GM12872 (cell line): Measurements from ENCODE around the gene RAB3B.
A peak's percentile ranks its signal among the peaks of the same experiment; 100 is the strongest.

Experiments used
- TF ChIP-seq, protein P1 (sequence below): IDR thresholded peaks from 3 replicates; pipeline ENCODE4 v1.5.1; 2011; ENCODE audit warnings: low read depth, mild to moderate bottlenecking, low read length, moderate library complexity; ENCODE audit not compliant: insufficient read depth

The RAB3B gene

DNA sequence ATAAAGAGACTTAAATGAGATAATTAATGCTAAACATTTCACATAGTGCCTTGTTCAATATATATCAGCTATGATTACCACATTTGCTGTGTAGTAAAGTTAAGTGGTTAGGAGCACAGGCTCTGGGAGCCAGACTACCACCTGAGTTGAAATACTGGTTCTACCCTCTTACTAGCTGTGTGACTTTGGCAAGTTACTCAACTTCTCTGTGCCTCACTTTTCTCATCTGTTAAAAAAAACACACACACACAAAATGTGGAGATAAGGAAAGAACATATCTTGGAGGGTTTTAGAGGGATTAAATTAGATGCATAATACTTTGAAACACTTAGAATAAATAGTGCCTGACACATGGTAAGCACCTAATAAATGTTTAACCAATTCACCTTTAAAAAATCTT is 60.2 kb downstream of the RAB3B start:
- TF ChIP-seq, protein P1, sequence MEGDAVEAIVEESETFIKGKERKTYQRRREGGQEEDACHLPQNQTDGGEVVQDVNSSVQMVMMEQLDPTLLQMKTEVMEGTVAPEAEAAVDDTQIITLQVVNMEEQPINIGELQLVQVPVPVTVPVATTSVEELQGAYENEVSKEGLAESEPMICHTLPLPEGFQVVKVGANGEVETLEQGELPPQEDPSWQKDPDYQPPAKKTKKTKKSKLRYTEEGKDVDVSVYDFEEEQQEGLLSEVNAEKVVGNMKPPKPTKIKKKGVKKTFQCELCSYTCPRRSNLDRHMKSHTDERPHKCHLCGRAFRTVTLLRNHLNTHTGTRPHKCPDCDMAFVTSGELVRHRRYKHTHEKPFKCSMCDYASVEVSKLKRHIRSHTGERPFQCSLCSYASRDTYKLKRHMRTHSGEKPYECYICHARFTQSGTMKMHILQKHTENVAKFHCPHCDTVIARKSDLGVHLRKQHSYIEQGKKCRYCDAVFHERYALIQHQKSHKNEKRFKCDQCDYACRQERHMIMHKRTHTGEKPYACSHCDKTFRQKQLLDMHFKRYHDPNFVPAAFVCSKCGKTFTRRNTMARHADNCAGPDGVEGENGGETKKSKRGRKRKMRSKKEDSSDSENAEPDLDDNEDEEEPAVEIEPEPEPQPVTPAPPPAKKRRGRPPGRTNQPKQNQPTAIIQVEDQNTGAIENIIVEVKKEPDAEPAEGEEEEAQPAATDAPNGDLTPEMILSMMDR, result no peak

DNA sequence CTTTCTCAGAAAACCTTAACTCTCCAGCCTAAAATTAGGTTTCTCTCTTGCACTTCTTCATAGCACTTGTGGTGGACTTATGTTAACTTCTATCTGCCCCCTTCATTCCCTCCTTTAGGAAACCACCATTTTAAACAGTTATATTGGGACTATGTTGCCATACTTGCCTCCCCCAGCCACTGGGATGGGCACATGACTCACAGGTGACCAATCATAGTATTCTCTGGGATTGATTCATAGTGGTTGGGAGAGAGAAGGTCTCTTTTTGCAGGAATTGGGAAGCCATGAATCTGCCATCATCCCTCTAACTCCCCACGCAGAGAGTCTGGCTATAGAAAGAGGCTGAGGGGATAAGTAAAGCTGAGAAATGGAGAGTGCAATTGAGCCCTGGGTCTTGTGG is 61.6 kb downstream of the RAB3B start:
- TF ChIP-seq, protein P1, result no peak

DNA sequence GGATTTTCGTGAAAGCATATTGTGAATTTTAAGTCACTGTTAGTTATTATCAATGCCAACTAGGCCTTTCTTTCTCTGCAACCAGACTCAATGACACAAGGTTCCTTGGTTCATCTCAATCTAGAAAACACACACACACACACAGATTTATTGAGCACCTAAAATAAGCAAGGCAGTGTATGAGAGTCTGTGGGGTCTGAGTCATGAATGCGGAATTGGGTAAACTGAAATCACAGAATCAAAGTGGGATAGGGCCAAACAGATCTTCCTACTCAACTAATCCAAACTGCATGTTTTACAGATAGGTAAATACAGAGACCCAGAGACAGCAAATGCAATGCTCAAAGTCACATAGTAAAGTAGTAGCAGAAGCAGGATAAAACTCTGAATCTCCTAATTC is 63.5 kb downstream of the RAB3B start:
- TF ChIP-seq, protein P1, result no peak

DNA sequence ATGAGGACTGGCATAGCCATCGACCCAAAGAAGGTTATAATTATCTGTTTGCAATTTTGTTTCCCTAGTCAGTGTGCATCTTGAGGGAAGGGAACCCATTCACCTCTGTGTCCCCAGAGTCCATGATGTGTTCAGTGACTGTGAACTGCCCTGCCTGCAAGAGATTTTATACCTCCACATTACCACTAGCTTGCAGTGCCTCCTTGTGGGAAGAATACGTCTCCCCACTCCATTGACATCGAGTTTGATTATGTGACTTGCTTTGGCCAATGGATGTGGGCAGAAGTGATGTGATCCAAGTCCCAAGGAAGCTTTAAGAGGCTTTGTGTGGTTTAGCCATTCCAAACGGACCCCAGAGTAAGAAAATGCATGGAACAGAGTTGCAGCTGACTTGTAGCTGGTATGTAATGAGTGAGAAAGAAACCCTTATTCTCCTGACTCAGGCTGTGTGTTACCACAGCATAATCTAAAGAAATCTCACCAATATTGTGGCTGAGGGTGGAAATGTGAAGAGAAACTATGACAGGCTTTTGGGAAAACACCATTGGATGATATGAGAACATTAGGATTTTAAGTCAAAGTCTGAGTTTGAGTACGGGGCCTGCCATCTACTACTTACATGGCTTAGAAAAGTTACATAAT is 64.2 kb downstream of the RAB3B start:
- TF ChIP-seq, protein P1, result peak; percentile 35; the same call in 2 of the 3 replicates

DNA sequence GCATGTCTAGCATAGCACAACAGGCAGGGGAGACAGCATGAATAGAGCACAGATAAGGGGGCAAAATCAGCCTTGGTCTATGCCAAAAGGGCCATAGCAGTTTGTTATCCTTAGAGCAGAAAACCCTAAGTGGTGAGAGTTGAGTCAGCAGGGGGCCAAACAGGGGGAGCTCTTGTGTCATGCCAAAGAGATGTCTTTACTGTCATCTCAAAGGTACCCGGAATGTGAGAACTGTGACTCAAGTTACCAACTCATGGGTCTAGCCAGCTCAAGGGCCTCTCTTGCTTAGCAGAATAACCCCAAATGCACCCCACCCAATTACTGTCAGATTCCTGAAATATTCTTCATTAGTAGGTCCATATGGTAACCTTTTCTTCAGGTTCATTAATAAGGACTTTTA is 66.0 kb downstream of the RAB3B start:
- TF ChIP-seq, protein P1, result peak; percentile 27; the same call in 2 of the 3 replicates

DNA sequence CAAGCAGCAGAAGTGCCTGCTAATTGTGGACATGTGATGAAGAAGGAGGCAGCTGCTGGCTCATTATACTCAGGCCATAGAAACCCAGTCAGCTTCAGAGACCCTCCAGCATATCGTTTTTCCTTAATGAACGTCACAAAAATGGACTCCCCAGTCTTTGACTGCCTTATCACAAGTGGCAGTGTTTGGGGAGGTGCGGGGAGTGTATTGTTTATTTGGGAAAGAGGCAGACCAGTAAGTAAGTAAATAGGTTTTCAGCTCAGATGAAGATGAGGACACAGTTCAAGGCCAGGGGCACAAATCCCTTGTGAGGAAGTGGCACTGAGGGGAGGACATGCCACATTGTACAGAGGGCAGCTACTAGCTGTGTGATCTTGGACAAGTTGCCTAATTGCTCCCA is 68.5 kb downstream of the RAB3B start:
- TF ChIP-seq, protein P1, result no peak

DNA sequence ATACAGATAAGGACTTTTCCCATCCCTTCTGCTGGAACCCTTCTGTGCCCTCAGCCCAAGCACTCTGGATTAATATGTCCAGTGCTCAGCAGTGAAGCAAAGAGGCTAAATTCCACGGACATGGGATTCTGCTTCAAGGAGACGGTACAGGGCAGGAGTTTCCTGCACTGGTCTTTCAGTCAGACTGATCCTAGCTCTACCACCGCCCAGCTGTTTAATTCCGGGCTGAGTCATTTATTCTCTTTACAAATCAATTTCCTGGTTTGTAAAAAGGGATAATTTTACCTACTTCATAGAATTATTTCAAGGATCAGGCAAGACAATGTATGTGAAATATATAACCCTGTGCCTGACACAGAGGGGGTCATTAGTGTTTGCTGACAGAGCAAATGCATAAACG is 70.4 kb downstream of the RAB3B start:
- TF ChIP-seq, protein P1, result no peak
